Endometrial microvascular endothelial cells (primary cell): ENCODE results near the gene MPO. TPM values are rescaled to one million over a fixed set of nuclear protein-coding genes. Genes with fewer than 3 reads are reported as not detected.

Experiments used
- in situ Hi-C: cut with HindIII; loops from 2 replicates; pipeline ENCODE4 v1.10.0; 2017; ENCODE audit warnings: low sequenced_read_pairs, low pct_unique_long_range_greater_than_20kb; ENCODE audit errors: inconsistent ontology term
- total RNA-seq: library from RNA; depleted of rRNA; stranded (reverse); fragments of >200 nt; gene quantifications from one replicate; pipeline ENCODE4 v1.2.3, GENCODE V29; 2015; ENCODE audit errors: inconsistent ontology term

MPO gene
- total RNA-seq, 1 donor from 2014 or later = not detected

DNA sequence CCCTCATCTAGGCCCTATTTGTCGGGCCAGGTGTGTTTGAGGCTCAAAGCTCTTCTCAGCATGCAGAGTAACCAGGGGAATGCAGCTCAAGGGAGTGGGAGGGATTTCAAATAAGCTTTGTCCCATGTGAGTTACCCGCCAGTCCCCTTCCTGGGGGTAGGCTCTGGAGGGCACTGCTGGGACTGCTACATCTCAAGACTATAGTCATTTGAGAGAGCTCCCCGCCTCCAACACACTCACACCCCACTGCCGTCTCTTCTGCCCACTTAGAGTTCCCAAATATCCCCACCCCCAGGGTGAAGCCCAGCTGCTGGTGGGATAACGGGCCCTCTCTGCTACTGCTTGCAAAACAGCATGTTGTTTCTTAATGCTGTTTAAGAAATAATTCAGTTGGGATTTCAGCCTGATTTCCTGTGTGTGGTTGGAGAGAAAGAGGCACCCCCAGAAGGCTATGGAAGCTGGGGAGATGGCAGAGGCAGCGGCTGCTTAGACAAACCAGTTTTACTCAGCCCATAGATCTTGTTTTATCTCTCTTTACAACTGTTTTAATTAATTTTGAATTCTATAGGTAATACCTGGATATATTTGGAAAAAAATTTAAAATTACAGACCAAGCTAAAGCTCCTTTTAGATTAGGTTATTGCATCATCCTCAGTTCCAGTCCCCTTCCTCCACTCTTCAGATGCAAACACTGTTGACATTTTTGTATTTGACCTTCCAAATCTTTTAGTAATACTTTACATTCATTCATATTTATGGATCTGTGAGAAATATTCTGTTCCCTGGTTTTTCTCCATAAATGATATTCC lies 4.1 kb upstream of the MPO start:
- in situ Hi-C loops = no loop called here

DNA sequence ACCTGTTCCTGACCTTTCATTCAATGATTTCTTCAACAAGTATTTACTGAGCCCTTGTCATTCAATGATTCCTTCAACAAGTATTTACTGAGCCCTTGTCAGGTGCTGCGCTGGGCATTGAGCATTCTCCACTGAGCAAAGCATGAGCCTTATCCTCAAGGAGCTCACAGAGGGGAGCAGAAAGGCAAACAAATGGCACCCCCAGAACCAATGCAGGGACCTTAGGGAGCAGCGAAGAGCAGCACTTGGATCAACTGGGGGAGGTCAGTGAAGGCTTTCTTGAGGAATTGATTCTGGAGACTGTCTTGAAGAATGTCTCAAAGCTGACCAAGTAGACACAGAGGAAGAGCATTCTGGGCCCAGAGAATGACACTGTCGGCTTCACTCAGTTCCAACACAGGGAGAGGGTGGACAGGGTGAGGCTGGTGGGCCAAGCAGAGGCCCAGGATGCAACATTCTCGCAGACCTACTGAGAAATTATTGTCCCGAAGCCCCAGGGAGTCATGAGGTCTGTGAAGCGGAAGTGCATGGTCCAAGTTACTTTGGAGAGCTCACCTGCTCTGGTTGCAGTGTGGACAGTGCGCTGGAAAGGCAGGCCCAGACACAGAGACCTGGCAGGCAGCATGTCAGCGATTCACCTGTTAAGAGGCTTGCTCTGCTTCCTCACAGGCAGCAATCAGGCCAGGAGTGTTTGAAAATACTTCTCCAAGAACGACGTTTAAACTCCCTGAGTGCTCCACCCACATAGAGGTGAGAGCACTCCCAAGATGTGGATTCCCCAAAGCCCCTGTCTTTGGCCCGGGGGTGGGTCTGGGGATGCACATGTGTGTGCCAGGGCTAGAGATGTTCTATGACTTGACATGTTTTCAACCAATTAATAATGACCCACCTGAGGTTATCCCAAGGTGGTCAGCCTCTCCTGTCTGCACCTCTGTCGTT lies 3.2 kb upstream of the MPO start:
- in situ Hi-C loops = no loop called here

GRCh38 chr17:58282442-58282841 lies 1.7 kb upstream of the MPO start:
- in situ Hi-C loops = no loop called here

GRCh38 chr17:58281511-58282011 lies 826 bp upstream of the MPO start:
- in situ Hi-C loops = no loop called here

GRCh38 chr17:58279736-58280479 lies 827 bp downstream of the MPO start:
- in situ Hi-C loops = no loop called here

DNA sequence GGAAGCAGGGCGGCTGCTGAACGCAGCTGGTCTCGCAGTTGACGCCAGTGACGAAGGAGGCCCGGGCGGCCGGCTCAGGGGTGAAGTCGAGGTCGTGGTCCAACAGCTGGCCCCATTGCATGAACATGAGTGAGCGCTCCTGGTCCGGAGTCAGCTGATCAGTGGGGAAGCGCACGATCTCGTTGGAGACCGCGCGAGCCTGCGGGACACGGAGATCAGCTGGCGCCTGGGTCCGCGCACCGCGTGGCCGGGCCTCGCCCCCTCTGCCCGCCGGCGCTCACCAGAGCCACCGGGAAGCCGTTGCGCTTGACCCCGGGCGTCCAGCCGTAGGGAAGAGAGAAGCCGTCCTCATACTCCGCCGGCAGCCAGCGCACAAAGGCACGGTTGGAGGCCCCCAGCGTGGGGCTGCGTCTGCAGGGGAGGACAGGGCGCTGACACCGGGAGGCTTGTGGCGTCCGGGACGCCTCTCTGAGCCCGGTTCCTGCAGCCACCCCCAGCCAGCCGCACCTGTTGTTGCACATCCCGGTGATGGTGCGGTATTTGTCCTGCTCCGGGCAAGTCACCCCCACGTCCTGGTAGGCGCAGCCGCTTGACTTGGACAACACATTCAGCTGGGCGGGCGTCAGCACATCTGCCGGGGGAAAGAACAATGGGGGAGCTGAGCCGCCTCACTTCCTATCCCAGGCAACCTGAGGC lies 1.6 kb downstream of the MPO start:
- in situ Hi-C loops = no loop called here

GRCh38 chr17:58278661-58279015 lies 2.1 kb downstream of the MPO start:
- in situ Hi-C loops = no loop called here

DNA sequence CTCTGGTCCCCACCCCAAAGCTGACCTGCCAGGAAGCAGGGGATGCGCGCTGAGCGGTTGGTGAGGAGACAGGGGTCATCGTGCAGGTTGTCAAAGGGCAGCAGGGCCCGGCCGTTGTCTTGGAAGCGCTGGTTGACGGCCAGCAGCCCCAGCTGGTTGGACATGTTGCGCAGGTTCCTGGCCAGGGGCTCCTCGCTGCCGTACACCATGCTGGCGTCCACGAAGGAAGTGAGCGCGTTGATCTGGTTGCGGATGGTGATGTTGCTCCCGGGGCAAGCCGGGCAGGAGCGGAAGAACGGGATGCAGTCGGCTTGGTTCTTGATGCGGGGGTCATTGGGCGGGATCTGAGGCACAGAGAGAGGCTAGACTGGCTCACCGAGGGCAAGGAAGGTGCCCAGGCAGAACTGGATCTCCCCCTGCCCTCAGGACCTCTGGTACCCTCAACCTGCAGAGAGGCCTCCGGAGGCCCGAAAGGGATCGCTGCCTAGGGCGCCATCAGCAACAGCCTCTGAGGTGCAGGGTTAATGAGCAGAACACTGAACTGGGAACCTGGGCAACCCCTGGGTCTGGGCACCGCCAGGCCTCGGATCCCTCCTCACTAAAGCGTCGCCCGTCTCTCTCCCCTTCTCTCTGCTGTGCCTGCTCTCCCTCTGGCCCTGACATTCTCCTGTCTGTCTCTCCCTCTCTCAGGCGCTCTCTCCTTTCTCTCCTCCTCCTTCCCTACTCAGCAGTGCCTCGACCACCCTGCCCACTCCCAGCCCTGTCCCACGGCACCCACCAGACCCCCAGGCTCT lies 2.7 kb downstream of the MPO start:
- in situ Hi-C loops = no loop called here

DNA sequence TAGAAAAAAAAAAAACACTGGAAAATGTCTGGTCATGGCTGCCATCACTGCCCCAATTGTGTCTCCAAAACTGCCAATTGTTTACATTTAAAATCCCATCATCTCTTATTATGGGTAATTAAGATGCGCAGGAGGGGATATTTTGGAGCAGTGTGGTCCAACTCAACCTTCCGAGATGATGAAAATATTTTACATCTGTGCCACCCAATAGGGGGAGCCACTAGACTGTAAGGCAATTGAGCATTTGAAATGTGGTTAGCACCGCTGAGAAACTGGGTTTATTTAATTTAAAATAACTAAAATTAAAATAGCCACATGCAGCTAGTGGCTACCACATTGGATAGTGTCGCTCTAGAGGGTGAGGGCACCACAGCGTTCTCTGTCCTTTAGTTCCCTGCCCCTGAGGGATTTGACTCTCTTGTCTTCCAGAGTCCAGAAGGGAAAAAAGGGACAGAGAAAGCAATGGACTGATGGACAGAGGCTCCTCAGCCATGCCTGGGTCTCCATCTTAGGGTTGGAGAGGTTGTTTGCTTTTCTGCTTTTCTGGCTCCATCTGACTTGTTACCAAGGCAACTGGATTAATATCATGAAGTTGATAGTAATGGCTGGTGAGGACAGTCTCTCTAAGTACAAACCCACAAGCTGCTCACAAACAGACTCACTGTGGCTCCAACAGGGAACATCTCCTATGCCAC lies 3.5 kb downstream of the MPO start:
- in situ Hi-C loops = no loop called here

DNA sequence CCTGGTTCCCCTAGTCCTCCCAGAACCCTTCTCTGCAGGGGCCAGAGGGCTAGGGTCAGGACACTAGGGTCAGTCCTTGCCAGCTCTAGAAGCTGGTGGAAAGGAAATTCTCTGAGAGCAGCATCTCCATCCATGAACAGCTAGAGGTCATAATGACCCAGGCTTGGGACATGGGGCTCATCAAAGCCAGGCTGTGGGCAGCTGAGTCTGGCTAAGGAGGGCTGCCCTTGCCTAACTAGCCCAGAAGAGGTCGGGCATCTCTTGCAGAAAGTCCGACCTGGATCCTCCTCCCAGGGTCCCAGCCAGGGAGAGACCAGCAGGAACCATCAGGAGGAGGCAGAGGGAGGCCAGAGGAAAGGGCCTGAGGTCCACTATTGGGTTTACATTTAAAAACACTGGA lies 4.3 kb downstream of the MPO start:
- in situ Hi-C loops = no loop called here

GRCh38 chr17:58275417-58275816 lies 5.3 kb downstream of the MPO start:
- in situ Hi-C loops = no loop called here

DNA sequence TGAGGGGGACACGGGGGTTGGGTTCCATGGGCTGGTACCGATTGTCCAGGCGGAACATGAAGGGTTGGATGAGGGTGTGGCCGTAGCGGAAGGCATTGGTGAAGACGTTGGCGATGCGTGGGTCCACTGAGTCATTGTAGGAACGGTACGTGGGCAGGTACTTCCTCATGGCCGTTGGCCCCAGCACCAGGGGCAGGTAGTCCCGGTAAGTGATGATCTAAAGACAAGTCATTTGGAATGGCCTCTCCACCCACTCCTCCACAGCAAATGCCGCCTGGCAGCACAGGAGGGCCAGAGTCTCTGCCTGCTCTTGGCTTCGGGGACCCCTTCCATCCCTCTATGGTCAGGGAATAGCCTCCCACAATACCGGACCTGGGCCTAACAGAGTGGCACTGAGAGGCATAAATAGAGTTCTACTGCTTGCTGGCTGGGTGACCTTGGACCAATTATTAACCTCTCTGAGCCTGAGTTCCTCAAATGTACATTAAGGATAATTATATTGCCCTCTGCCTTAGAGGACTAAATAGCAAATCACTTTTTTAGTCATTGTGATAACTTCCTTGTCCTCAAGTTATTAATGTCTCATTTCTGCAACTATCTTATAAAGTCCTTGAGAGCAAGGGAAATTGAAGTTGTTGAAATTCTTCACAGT lies 7.2 kb downstream of the MPO start:
- in situ Hi-C loops = no loop called here

DNA sequence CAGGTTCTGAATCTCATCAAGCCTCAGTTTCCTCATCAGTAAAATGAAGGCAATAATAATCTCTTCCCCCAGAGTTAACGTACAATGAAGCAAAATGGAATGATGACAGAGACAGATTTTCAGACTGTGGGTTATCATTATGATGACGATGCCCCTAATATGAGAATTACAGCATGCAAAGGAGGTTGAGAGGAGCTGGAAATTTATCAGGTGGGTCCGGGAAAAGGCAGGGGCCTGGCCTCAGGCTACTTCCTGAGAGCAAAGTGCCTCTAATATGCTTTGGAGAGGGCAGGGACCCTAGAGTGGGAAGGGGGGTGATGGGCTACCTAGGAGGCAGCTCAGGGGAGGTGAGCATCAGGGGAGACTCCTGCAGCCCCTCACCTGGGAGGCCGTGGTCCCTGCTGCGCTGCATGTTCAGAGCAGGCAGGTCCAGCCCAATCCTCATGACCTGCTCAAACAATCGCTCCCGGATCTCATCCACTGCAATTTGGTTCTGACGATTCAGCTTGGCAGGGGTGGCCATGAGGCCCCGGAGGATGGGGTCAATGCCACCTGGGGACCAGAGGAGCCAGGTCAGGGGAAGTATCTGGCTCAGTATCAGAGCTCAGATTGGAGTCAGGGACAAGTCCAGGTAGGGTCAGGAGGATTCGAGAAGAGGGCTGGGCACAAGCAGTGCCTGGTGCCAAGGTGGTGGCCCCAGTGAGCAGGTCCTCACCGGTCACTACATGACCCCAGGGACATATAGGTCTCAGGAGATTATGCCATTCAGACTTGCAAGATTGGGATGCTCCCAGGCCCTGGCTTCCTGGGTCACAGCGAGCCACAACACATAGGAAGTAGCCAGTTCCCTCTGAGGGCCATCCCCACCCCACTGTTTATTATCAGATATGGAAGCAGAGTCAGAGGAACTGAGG lies 8.1 kb downstream of the MPO start:
- in situ Hi-C loops = no loop called here

DNA sequence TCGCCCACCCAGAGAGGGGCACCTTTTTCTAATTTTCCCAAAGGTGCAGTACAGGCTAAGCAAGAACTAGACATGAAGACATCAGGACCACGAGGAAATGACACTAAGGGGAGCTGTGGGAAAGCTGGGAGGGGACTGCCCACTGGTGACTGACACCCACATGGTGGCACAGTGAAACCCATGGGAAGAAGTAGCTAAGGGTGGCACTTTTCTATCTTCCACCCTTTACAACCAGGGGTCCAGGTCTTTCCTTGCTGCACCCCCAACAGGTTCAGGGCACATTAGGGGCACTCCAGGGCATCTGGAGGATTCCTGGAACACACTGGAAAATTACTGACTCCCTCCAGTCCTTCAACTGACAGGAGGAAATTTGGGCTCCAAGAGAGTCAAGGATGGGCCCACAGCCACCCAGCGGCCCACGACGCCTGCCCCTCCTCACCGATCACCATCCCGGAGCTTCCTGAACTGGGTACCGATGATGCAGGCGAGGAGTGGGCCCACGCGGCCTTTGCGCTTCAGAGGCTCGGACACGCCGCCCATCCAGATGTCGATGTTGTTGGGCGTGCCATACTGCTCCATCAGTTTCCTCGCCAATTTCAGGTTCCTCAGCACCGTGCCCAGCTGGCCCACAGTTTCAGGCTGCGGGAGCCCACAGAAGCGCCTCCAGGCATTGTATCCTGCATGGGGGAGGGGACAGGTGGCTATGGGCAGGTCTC lies 9.4 kb downstream of the MPO start:
- in situ Hi-C loops = no loop called here

- in situ Hi-C loops = no loop called here
These were observed 10.1 kb downstream of the MPO start for GRCh38 chr17:58270476-58271215.
